Fibroblast of the aortic adventitia (primary cell): ENCODE data around the gene ARMC5. TPM values are rescaled to one million over a fixed set of nuclear protein-coding genes. Genes with fewer than 3 reads are reported as not detected.

Source experiments
- DNase-seq: peaks from one replicate; pipeline ENCODE4 v3.0.0-alpha.2; 2010; ENCODE audit warnings: low read depth
- H3K4me3 ChIP-seq: 2 replicates; pipeline ENCODE4 v1.5.1; 2011; ENCODE audit warnings: low read depth, mild to moderate bottlenecking, control low read depth, low read length, moderate library complexity
- total RNA-seq: library from RNA; depleted of rRNA; stranded (reverse); fragments of >200 nt; gene quantifications from 2 replicates; pipeline ENCODE4 v1.2.3, GENCODE V29; 2012; ENCODE audit warnings: low replicate concordance
- TF ChIP-seq, protein P1 (sequence below): IDR thresholded peaks from 2 replicates; pipeline ENCODE4 v1.5.1; 2011; ENCODE audit warnings: mild to moderate bottlenecking, low read length, control low read depth, inconsistent platforms; ENCODE audit not compliant: insufficient read depth

The ARMC5 gene
- total RNA-seq, 1 donor: 7.4 TPM

GRCh38 chr16:31508706-31509195, 49.5 kb downstream of the ARMC5 start:
- peak; percentile 69 for DNase-seq
- TF ChIP-seq, protein P1, sequence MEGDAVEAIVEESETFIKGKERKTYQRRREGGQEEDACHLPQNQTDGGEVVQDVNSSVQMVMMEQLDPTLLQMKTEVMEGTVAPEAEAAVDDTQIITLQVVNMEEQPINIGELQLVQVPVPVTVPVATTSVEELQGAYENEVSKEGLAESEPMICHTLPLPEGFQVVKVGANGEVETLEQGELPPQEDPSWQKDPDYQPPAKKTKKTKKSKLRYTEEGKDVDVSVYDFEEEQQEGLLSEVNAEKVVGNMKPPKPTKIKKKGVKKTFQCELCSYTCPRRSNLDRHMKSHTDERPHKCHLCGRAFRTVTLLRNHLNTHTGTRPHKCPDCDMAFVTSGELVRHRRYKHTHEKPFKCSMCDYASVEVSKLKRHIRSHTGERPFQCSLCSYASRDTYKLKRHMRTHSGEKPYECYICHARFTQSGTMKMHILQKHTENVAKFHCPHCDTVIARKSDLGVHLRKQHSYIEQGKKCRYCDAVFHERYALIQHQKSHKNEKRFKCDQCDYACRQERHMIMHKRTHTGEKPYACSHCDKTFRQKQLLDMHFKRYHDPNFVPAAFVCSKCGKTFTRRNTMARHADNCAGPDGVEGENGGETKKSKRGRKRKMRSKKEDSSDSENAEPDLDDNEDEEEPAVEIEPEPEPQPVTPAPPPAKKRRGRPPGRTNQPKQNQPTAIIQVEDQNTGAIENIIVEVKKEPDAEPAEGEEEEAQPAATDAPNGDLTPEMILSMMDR: no peak
- H3K4me3 ChIP-seq: peak overlapping the region; percentile 94

- H3K4me3 ChIP-seq: no peak overlapping the region
- peak; percentile 5 for DNase-seq
- TF ChIP-seq, protein P1: no peak
These were observed 53.8 kb downstream of the ARMC5 start for GRCh38 chr16:31513126-31513525.

- H3K4me3 ChIP-seq: no peak overlapping the region
- TF ChIP-seq, protein P1: no peak
These were observed 54.6 kb downstream of the ARMC5 start for GRCh38 chr16:31513884-31514283.

More at GRCh38 chr16:31513884-31514283, 54.6 kb downstream of the ARMC5 start:
- no peak for DNase-seq

Other genes starting within 250 kb of the ARMC5 start
- not detected in 2 replicates for gene TRIM72, start 245.4 kb upstream of the ARMC5 start, total RNA-seq
- gene PYDC1, start 242.4 kb upstream of the ARMC5 start, total RNA-seq: not detected in 2 replicates
- gene ITGAM, start 199.5 kb upstream of the ARMC5 start, total RNA-seq: not detected in 2 replicates
- not detected in 2 replicates for gene ITGAX, start 104.3 kb upstream of the ARMC5 start, total RNA-seq
- gene ITGAD, start 66.2 kb upstream of the ARMC5 start, total RNA-seq: not detected in 2 replicates
- gene COX6A2, start 31.1 kb upstream of the ARMC5 start, total RNA-seq: not detected in 2 replicates
- 0.25 and 0.99 TPM in 2 replicates for gene ZNF843, start 16.7 kb upstream of the ARMC5 start, total RNA-seq
- 30.3 and 56.7 TPM in 2 replicates for gene TGFB1I1, start 12.7 kb downstream of the ARMC5 start, total RNA-seq
- not detected in 2 replicates for gene SLC5A2, start 23.6 kb downstream of the ARMC5 start, total RNA-seq
- gene RUSF1, start 48.9 kb downstream of the ARMC5 start, total RNA-seq: 45.5 and 50.0 TPM in 2 replicates
- not detected in 2 replicates for gene AHSP, start 68.4 kb downstream of the ARMC5 start, total RNA-seq